ENCODE data around the gene TMPRSS11A.

The TMPRSS11A gene

DNA sequence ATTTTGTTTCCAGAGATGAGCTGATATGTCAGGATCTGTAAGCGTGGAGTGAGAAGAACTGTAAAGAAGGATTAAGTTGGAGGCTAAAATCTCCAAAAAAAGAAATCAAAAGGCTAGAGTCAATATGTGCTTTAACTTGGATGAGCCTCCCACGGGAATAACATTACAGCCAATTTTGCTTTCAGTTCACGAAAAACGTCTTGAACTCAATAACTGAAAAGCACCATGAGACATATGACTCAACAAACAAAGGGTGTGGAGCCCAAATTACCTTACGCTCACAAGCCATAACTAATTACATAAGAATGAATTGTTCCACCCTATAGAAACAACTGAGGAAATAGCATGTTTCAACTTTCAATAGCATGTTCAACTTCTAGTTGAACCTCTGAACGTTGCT lies 101.8 kb downstream of the TMPRSS11A start:
- no peak for FAIRE-seq

Measured in endometrium (tissue), 2 donors.